ENCODE results near the gene INAFM2. TPM values are rescaled to one million over a fixed set of nuclear protein-coding genes. Genes with fewer than 3 reads are reported as not detected.

Gene INAFM2
- total RNA-seq, 2 experiments from 2014 or later = 15.0 to 16.9 TPM

DNA sequence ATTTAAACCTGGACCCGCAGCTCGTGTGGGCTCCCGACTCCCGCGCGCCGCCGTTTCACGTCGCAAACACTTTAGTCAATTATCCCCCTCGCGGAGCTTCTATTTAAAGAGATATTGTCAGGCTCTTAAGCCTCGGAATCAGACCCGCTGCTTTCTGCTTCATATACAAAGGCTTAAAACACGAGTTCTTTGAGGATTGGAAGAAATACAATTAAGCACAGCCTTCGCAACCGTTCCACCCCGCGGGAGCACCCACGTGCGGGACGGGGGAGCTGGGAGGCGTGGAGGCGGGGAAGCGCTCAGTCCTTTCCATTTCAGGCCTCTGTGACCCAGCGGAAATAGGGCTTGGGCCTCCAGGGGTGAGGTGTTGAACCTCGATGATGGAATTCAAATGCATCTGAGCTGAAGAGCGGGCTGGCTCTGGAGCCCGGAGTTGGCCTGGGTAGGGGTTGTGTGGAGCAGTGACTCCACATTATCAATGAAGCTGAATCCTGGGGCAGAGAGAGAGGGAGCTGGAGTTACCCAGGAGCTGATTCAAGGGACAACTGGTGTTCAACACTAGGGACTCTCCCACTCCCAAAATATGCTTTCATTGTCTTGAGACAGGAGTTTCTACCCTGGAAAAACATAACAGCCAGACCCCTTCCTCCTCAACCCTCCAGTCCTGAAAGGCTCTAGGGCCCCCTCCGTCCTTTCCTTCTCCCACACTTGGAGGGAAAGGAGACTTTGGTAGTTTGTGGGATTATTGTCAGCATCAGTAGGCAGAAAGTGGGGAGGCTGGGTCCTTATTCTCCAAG, 43.0 kb upstream of the INAFM2 start:
- no peak for ATAC-seq
- CTCF ChIA-PET = interaction anchor here (0.7 to 14.6 kb wide), 11 partner anchors 9 to 63 kb away, joined by 3 to 595 read pairs (median 8); partner anchors contain the start of genes CCDC9B, INAFM2, PAK6 and PLCB2
- no peaks in the 10 kb centered on the region for H3K4me1 Mint-ChIP-seq (ENCODE audit: low read depth)
- no peak for DNase-seq
- intact Hi-C loops (cut with micrococcal nuclease) = no loop called here
- TF ChIP-seq, protein P1, sequence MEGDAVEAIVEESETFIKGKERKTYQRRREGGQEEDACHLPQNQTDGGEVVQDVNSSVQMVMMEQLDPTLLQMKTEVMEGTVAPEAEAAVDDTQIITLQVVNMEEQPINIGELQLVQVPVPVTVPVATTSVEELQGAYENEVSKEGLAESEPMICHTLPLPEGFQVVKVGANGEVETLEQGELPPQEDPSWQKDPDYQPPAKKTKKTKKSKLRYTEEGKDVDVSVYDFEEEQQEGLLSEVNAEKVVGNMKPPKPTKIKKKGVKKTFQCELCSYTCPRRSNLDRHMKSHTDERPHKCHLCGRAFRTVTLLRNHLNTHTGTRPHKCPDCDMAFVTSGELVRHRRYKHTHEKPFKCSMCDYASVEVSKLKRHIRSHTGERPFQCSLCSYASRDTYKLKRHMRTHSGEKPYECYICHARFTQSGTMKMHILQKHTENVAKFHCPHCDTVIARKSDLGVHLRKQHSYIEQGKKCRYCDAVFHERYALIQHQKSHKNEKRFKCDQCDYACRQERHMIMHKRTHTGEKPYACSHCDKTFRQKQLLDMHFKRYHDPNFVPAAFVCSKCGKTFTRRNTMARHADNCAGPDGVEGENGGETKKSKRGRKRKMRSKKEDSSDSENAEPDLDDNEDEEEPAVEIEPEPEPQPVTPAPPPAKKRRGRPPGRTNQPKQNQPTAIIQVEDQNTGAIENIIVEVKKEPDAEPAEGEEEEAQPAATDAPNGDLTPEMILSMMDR (IDR thresholded peaks at IDR 0.05) = no peak
- H3K4me3 Mint-ChIP-seq = no peak overlapping the region
- no peaks in the 10 kb centered on the region for H3K9me3 Mint-ChIP-seq
- no peak overlapping the region for H3K27ac Mint-ChIP-seq
- POLR2A ChIA-PET = interaction anchor here (5.1 kb wide), 1 partner anchor 29 kb away, joined by 22 read pairs; the partner anchor contains the start of gene PLCB2
- H3K36me3 Mint-ChIP-seq (ENCODE audit: low read depth) = no peaks in the 10 kb centered on the region
- peaks cover 26% of the 10 kb centered on the region for H3K27me3 Mint-ChIP-seq

DNA sequence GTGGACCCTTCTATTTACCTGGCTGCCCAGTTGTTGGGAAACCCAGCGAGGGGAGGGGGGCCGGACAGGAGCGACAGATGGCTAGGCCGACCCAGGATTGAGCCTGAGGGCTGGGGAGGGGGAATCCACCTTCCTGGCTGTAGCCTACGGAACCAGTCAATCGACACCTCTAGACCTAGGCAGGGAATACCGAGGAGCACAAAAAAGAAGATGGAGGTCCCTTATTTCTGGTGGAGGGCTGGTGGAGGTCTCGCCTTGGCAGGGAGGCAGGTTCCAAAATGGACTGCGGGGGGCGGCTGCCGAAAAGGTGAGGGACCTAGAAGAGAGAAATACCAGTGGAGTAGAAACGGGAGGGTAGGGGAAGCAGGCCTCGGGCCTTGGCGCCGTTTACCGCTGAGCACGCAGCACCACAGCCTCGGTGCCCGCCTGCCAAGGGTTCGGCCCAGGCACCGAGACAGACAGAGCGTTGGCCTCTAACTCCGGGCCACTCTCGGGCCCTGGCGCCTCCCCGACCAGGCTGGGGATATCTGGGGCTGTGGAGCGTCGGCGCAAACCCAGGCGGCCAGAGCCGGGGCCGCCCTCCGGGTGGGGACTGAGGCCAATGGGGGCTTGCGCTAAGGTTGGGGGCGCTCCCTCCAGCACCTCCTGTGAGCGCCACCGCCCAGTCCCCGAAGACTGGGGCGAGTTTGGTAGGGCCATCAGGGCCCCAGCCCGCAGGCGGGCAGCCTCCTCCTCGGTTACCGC, 42.3 kb upstream of the INAFM2 start:
- DNase-seq (no peak), ATAC-seq (no peak)
- H3K27ac Mint-ChIP-seq = no peak overlapping the region
- TF ChIP-seq, protein P1 (IDR thresholded peaks at IDR 0.05) = no peak
- H3K9me3 Mint-ChIP-seq = no peaks in the 10 kb centered on the region
- no peaks in the 10 kb centered on the region for H3K4me1 Mint-ChIP-seq (ENCODE audit: low read depth)
- POLR2A ChIA-PET = no interaction called here
- CTCF ChIA-PET = interaction anchor here (0.7 to 14.6 kb wide), 10 partner anchors 11 to 64 kb away, joined by 3 to 595 read pairs (median 12); partner anchors contain the start of genes CCDC9B, INAFM2, PAK6 and PLCB2
- peaks cover 26% of the 10 kb centered on the region for H3K27me3 Mint-ChIP-seq
- intact Hi-C loops (cut with micrococcal nuclease) = no loop called here
- peak overlapping the region; percentile 9 for H3K4me3 Mint-ChIP-seq
- H3K36me3 Mint-ChIP-seq (ENCODE audit: low read depth) = no peaks in the 10 kb centered on the region

DNA sequence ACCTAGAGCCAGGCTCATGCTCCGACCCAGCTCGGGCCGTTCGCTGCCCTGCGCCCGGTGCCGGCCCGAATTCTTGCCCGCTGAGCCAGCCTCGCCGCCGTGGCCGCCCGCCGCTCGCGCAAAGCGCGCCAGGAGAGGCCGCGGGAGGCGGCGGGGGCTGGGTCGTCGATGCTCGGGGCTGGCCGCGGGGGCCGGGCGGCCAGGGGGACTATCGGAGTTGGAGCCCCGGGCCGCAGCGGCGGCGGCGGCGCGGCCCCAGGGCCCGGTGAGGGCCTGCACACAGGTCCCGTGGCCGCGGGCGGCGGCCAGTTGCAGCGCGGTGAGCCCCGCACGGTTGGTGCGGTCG, 41.7 kb upstream of the INAFM2 start:
- no peak overlapping the region for H3K27ac Mint-ChIP-seq
- intact Hi-C loops (cut with micrococcal nuclease) = no loop called here
- no peak overlapping the region for H3K4me3 Mint-ChIP-seq
- no peaks in the 10 kb centered on the region for H3K4me1 Mint-ChIP-seq (ENCODE audit: low read depth)
- no peak for ATAC-seq
- TF ChIP-seq, protein P1 (IDR thresholded peaks at IDR 0.05) = no peak
- no peak for DNase-seq
- CTCF ChIA-PET = interaction anchor here (0.7 to 3.4 kb wide), 5 partner anchors 12 to 56 kb away, joined by 3 to 40 read pairs (median 5); partner anchors contain the start of gene PLCB2
- H3K27me3 Mint-ChIP-seq = peaks cover 26% of the 10 kb centered on the region
- POLR2A ChIA-PET = no interaction called here
- no peaks in the 10 kb centered on the region for H3K9me3 Mint-ChIP-seq
- no peaks in the 10 kb centered on the region for H3K36me3 Mint-ChIP-seq (ENCODE audit: low read depth)

DNA sequence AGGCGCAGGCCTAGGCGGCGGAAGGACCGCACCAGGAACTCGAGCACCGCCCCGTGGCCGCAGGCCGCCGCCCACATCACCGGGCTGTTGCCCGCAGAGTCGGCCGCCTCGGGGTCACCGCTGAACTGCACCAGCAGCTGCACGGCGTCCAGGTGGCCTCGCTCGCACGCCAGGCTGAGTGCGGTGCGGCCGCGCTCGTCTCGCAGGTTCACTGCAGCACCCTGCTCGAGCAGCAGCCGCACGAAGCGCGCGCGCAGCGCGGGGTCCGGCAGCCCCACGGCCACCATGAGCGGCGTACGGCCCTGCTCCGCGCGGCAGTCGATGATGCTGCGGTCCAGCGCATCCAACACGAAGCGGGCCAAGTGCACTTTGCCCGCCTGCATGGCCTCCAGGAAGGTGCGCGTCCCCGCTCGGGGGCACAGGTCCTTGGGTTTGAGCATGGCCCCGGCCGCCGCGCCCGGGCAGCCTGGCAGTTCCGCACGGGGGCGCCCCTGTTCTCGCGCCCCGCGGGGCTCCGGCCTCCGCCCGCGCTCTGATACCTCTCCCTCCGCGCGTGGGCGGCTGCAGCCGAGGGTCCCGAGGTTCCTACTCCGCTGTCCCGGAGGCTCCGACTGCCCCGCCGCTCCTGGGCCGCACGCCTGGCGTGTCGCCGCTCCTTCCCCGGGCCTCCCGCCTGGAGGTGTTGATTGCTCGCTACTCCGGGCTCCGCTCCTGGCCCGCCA, 41.2 kb upstream of the INAFM2 start:
- TF ChIP-seq, protein P1 (IDR thresholded peaks at IDR 0.05) = peak; percentile 66
- ChIA-PET CTCF (interaction anchor here (0.7 to 4.0 kb wide), 8 partner anchors 8 to 65 kb away, joined by 3 to 44 read pairs (median 4); partner anchors contain the start of gene PLCB2), POLR2A (interaction anchor here (1.9 kb wide), 1 partner anchor 25 kb away, joined by 5 read pairs; no protein-coding TSS in a partner anchor)
- no peaks in the 10 kb centered on the region for H3K36me3 Mint-ChIP-seq (ENCODE audit: low read depth)
- intact Hi-C loops (cut with micrococcal nuclease) = no loop called here
- H3K27ac Mint-ChIP-seq = no peak overlapping the region
- H3K9me3 Mint-ChIP-seq = no peaks in the 10 kb centered on the region
- peaks cover 25% of the 10 kb centered on the region for H3K27me3 Mint-ChIP-seq
- no peaks in the 10 kb centered on the region for H3K4me1 Mint-ChIP-seq (ENCODE audit: low read depth)
- DNase-seq = peak; percentile 62
- ATAC-seq = peak; percentile 71
- H3K4me3 Mint-ChIP-seq = peak overlapping the region; percentile 58
